Thyroid gland (tissue), 4 donors: Measurements from ENCODE around the gene CPSF3.

Source experiments
- POLR2A ChIP-seq, 2 donors: fragments of 450-650 bp; IDR thresholded peaks; one replicate each; pipeline ENCODE4 v1.6.1; 2017; ENCODE audit warnings: antibody characterized with exemption in 2 of 2, mild to moderate bottlenecking in 2 of 2, moderate library complexity in 1 of 2
- TF ChIP-seq, protein P1 (sequence below), 6 experiments: fragments of 200-600 bp in 3 of 6; fragments of 450-650 bp in 3 of 6; sonication (generic) in 3 of 6; IDR thresholded peaks; one replicate each; pipeline ENCODE4 v1.5.1; 2016 to 2019; ENCODE audit warnings: antibody characterized with exemption in 6 of 6, mild to moderate bottlenecking in 2 of 6, inconsistent platforms in 1 of 6, moderate library complexity in 1 of 6

DNA sequence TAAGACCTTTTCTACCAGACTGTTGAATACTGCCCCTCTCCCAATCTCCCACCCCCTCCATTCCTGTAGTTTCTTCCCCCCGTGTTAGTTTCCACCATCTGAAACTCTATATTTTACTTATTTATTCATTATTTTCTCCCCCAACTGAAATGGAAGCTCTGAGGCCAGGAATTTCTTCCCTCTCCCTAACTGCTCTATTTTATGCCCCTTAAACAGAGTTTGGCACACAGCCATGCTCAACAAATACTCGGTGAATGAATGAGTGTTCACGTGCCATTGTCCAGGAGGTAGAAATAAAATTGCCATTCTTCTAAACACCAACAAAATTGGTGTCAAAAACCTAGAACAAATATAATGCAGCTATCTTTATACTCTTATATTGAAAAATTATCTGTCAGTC is 5.7 kb upstream of the CPSF3 start:
- TF ChIP-seq, protein P1, sequence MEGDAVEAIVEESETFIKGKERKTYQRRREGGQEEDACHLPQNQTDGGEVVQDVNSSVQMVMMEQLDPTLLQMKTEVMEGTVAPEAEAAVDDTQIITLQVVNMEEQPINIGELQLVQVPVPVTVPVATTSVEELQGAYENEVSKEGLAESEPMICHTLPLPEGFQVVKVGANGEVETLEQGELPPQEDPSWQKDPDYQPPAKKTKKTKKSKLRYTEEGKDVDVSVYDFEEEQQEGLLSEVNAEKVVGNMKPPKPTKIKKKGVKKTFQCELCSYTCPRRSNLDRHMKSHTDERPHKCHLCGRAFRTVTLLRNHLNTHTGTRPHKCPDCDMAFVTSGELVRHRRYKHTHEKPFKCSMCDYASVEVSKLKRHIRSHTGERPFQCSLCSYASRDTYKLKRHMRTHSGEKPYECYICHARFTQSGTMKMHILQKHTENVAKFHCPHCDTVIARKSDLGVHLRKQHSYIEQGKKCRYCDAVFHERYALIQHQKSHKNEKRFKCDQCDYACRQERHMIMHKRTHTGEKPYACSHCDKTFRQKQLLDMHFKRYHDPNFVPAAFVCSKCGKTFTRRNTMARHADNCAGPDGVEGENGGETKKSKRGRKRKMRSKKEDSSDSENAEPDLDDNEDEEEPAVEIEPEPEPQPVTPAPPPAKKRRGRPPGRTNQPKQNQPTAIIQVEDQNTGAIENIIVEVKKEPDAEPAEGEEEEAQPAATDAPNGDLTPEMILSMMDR (IDR thresholded peaks at IDR 0.05): no peak
- no peak for TF ChIP-seq POLR2A (IDR thresholded peaks at IDR 0.05)
